ENCODE results near the gene FFAR4.

DNA sequence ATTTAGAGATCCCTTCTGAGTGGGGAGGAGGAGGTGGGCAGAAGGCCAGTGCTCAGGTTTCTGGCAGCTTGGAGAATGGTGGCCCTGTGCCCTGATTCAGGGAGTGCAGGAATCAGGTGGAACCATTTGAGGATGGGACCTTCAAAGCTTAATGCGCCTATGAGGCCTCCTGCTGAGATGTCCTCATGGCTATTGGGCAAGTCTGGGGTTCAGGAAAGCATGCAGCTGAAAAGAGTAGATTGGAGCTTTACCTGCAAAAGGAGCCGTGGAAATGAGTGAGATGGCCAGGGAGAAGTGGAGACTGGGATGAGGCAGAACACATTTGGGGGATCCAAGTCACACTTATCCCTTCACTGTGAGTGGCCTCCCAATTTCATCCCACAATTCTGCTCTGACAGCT is 6.1 kb downstream of the FFAR4 start:
- TF ChIP-seq, protein P1, sequence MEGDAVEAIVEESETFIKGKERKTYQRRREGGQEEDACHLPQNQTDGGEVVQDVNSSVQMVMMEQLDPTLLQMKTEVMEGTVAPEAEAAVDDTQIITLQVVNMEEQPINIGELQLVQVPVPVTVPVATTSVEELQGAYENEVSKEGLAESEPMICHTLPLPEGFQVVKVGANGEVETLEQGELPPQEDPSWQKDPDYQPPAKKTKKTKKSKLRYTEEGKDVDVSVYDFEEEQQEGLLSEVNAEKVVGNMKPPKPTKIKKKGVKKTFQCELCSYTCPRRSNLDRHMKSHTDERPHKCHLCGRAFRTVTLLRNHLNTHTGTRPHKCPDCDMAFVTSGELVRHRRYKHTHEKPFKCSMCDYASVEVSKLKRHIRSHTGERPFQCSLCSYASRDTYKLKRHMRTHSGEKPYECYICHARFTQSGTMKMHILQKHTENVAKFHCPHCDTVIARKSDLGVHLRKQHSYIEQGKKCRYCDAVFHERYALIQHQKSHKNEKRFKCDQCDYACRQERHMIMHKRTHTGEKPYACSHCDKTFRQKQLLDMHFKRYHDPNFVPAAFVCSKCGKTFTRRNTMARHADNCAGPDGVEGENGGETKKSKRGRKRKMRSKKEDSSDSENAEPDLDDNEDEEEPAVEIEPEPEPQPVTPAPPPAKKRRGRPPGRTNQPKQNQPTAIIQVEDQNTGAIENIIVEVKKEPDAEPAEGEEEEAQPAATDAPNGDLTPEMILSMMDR (IDR thresholded peaks at IDR 0.05): no peak
- TF ChIP-seq ZFX (IDR thresholded peaks at IDR 0.05; ENCODE audit: borderline replicate concordance): no peak

Measured in 22Rv1 (cell line).